Adipocyte (in vitro differentiated cells): ENCODE results near the gene NEK1.
"Not testable (repeated sequence)": the region's sequence is repeated elsewhere in the genome, so short reads cannot be mapped to it uniquely, and the experiment has no call there.

Experiments used
- DNase-seq: peaks from one replicate; pipeline ENCODE4 v3.0.0-alpha.2; 2015; ENCODE audit warnings: low read depth
- H3K27me3 ChIP-seq: replicated peaks from 2 replicates; pipeline ENCODE4 v1.7.0; 2013; ENCODE audit warnings: mild to moderate bottlenecking, low read length, moderate library complexity; ENCODE audit not compliant: control insufficient read depth, insufficient read depth
- H3K36me3 ChIP-seq: 2 replicates; pipeline ENCODE4 v1.7.0; 2013; ENCODE audit warnings: low read length, mild to moderate bottlenecking, moderate library complexity; ENCODE audit not compliant: control insufficient read depth, insufficient read depth, severe bottlenecking
- H3K4me1 ChIP-seq: 2 replicates; pipeline ENCODE4 v1.7.0; 2013; ENCODE audit warnings: mild to moderate bottlenecking, low read length, moderate library complexity; ENCODE audit not compliant: control insufficient read depth, insufficient read depth
- H3K4me3 ChIP-seq: 2 replicates; pipeline ENCODE4 v1.7.0; 2013; ENCODE audit warnings: mild to moderate bottlenecking, low read length, moderate library complexity
- H3K9ac ChIP-seq: 2 replicates; pipeline ENCODE4 v1.7.0; 2013; ENCODE audit warnings: mild to moderate bottlenecking, low read length, moderate library complexity
- H3K9me3 ChIP-seq: 2 replicates; pipeline ENCODE4 v1.7.0; 2013; ENCODE audit warnings: mild to moderate bottlenecking, low read length, moderate library complexity; ENCODE audit not compliant: control insufficient read depth

The NEK1 gene

GRCh38 chr4:169626331-169627282, 14.2 kb upstream of the NEK1 start:
- Histone ChIP-seq H3K4me3 (no peak overlapping the region), H3K36me3 (no peaks in the 10 kb centered on the region), H3K9ac (no peak overlapping the region), H3K9me3 (no peaks in the 10 kb centered on the region), H3K4me1 (peaks cover 17% of the 10 kb centered on the region), H3K27me3 (no peaks in the 10 kb centered on the region)
- DNase-seq, result no peak

GRCh38 chr4:169625886-169626285, 13.5 kb upstream of the NEK1 start:
- H3K9ac ChIP-seq, result no peak overlapping the region
- H3K4me1 ChIP-seq, result peaks cover 17% of the 10 kb centered on the region
- H3K9me3 ChIP-seq, result no peaks in the 10 kb centered on the region
- no peaks in the 10 kb centered on the region for H3K36me3 ChIP-seq
- H3K4me3 ChIP-seq, result no peak overlapping the region
- no peaks in the 10 kb centered on the region for H3K27me3 ChIP-seq
- no peak for DNase-seq

- H3K4me1 ChIP-seq, result peaks cover 17% of the 10 kb centered on the region
- not testable (repeated sequence) for H3K27me3 ChIP-seq, H3K9ac ChIP-seq, H3K9me3 ChIP-seq, DNase-seq, H3K4me3 ChIP-seq, H3K36me3 ChIP-seq
Measured at GRCh38 chr4:169624012-169624411, 11.6 kb upstream of the NEK1 start.

GRCh38 chr4:169622566-169622965, 10.2 kb upstream of the NEK1 start:
- Histone ChIP-seq H3K9ac (peak overlapping the region; percentile 92), H3K4me3 (peak overlapping the region; percentile 93), H3K27me3 (no peaks in the 10 kb centered on the region), H3K9me3 (no peaks in the 10 kb centered on the region), H3K4me1 (peaks cover 17% of the 10 kb centered on the region), H3K36me3 (no peaks in the 10 kb centered on the region)
- DNase-seq, result peak; percentile 19

- H3K4me3 ChIP-seq, result peak overlapping the region; percentile 93
- peak overlapping the region; percentile 92 for H3K9ac ChIP-seq
- peaks cover 17% of the 10 kb centered on the region for H3K4me1 ChIP-seq
- H3K36me3 ChIP-seq, result no peaks in the 10 kb centered on the region
- H3K27me3 ChIP-seq, result no peaks in the 10 kb centered on the region
- peak; percentile 70 for DNase-seq
- no peaks in the 10 kb centered on the region for H3K9me3 ChIP-seq
Measured at GRCh38 chr4:169621731-169622492, 9.5 kb upstream of the NEK1 start.

- Histone ChIP-seq H3K36me3 (no peaks in the 10 kb centered on the region), H3K4me3 (peak overlapping the region; percentile 93), H3K4me1 (peaks cover 17% of the 10 kb centered on the region), H3K9ac (peak overlapping the region; percentile 92), H3K9me3 (no peaks in the 10 kb centered on the region), H3K27me3 (no peaks in the 10 kb centered on the region)
- peak; percentile 62 for DNase-seq
Measured at GRCh38 chr4:169620880-169621248, 8.5 kb upstream of the NEK1 start.

- Histone ChIP-seq H3K4me3 (peak within 1 kb of the TSS; percentile 93), H3K27me3 (no peaks in the 10 kb centered on the region), H3K9me3 (no peaks in the 10 kb centered on the region), H3K36me3 (no peaks in the 10 kb centered on the region), H3K9ac (peak within 1 kb of the TSS; percentile 92), H3K4me1 (peaks cover 17% of the 10 kb centered on the region)
- peak; percentile 99 for DNase-seq
Measured at GRCh38 chr4:169619958-169620879, 7.8 kb upstream of the NEK1 start, which contains the start of gene CLCN3. Gene CLCN3 (plus strand): TSS chr4:169620578. CDS start chr4:169635929, 15,351 bp downstream.

- Histone ChIP-seq H3K36me3 (no peaks in the 10 kb centered on the region), H3K27me3 (no peaks in the 10 kb centered on the region)
- peak; percentile 76 for DNase-seq
Measured at GRCh38 chr4:169619518-169619957, 7.2 kb upstream of the NEK1 start.

GRCh38 chr4:169618986-169619385, 6.6 kb upstream of the NEK1 start:
- peak overlapping the region; percentile 92 for H3K9ac ChIP-seq

More at GRCh38 chr4:169619518-169619957, 7.2 kb upstream of the NEK1 start:
- Histone ChIP-seq H3K9ac (peak overlapping the region; percentile 92), H3K4me3 (peak overlapping the region; percentile 93), H3K9me3 (no peaks in the 10 kb centered on the region), H3K4me1 (peaks cover 17% of the 10 kb centered on the region)

GRCh38 chr4:169618286-169618685, 5.9 kb upstream of the NEK1 start:
- peak overlapping the region; percentile 92 for H3K9ac ChIP-seq
- no peaks in the 10 kb centered on the region for H3K9me3 ChIP-seq
- H3K27me3 ChIP-seq, result no peaks in the 10 kb centered on the region
- peaks cover 20% of the 10 kb centered on the region for H3K4me1 ChIP-seq
- no peak overlapping the region for H3K4me3 ChIP-seq
- DNase-seq, result no peak
- no peaks in the 10 kb centered on the region for H3K36me3 ChIP-seq

More at GRCh38 chr4:169618986-169619385, 6.6 kb upstream of the NEK1 start:
- Histone ChIP-seq H3K27me3 (no peaks in the 10 kb centered on the region), H3K4me3 (peak overlapping the region; percentile 93), H3K9me3 (no peaks in the 10 kb centered on the region), H3K4me1 (peaks cover 17% of the 10 kb centered on the region), H3K36me3 (no peaks in the 10 kb centered on the region)
- DNase-seq, result no peak
